GDM1 (cell line): Measurements from ENCODE around the gene BMX.
A peak's percentile ranks its signal among the peaks of the same experiment; 100 is the strongest.

ENCODE experiments used
- DNase-seq: peaks from one replicate; lab custom pipeline; 2025; lab: John Stamatoyannopoulos, UW

BMX gene

GRCh38 chrX:15507005-15507404 is 6.4 kb downstream of the BMX start:
- no peak for DNase-seq

- no peak for DNase-seq
Observed at GRCh38 chrX:15509845-15510244, 9.2 kb downstream of the BMX start.

GRCh38 chrX:15511563-15511962 is 11.0 kb downstream of the BMX start:
- DNase-seq = no peak

GRCh38 chrX:15512401-15512965 is 11.9 kb downstream of the BMX start:
- no peak for DNase-seq

GRCh38 chrX:15514279-15514678 is 13.7 kb downstream of the BMX start:
- DNase-seq = no peak

- no peak for DNase-seq
Observed at GRCh38 chrX:15515931-15516330, 15.3 kb downstream of the BMX start.

GRCh38 chrX:15522464-15522863 is 21.9 kb downstream of the BMX start:
- DNase-seq = no peak

GRCh38 chrX:15523088-15523487 is 22.5 kb downstream of the BMX start:
- DNase-seq = no peak

- DNase-seq = no peak
Observed at GRCh38 chrX:15524417-15524816, 23.8 kb downstream of the BMX start.

GRCh38 chrX:15525664-15526416 is 25.2 kb downstream of the BMX start:
- no peak for DNase-seq

GRCh38 chrX:15529165-15529564 is 28.6 kb downstream of the BMX start:
- no peak for DNase-seq

- no peak for DNase-seq
Observed at GRCh38 chrX:15530318-15530717, 29.7 kb downstream of the BMX start.

- no peak for DNase-seq
Observed at GRCh38 chrX:15546745-15547144, 46.1 kb downstream of the BMX start.

- no peak for DNase-seq
Observed at GRCh38 chrX:15547356-15547755, 46.7 kb downstream of the BMX start.

- no peak for DNase-seq
Observed at GRCh38 chrX:15549189-15550012, 48.8 kb downstream of the BMX start.

GRCh38 chrX:15559227-15559626 is 58.6 kb downstream of the BMX start:
- DNase-seq = no peak

GRCh38 chrX:15560924-15561323 is 60.3 kb downstream of the BMX start:
- no peak for DNase-seq

GRCh38 chrX:15563056-15563455 is 62.4 kb downstream of the BMX start:
- DNase-seq = no peak

- peak; percentile 8 for DNase-seq
Observed at GRCh38 chrX:15564981-15565579, 64.5 kb downstream of the BMX start.

- DNase-seq = no peak
Observed at GRCh38 chrX:15566244-15566643, 65.6 kb downstream of the BMX start.

- no peak for DNase-seq
Observed at GRCh38 chrX:15567267-15567666, 66.7 kb downstream of the BMX start.

GRCh38 chrX:15567886-15568616 is 67.4 kb downstream of the BMX start:
- no peak for DNase-seq
